ENCODE data around the gene FIBCD1. TPM values are rescaled to one million over a fixed set of nuclear protein-coding genes. Genes with fewer than 3 reads are reported as not detected.

Gene FIBCD1
- total RNA-seq, 2 experiments from 2014 or later = not detected

DNA sequence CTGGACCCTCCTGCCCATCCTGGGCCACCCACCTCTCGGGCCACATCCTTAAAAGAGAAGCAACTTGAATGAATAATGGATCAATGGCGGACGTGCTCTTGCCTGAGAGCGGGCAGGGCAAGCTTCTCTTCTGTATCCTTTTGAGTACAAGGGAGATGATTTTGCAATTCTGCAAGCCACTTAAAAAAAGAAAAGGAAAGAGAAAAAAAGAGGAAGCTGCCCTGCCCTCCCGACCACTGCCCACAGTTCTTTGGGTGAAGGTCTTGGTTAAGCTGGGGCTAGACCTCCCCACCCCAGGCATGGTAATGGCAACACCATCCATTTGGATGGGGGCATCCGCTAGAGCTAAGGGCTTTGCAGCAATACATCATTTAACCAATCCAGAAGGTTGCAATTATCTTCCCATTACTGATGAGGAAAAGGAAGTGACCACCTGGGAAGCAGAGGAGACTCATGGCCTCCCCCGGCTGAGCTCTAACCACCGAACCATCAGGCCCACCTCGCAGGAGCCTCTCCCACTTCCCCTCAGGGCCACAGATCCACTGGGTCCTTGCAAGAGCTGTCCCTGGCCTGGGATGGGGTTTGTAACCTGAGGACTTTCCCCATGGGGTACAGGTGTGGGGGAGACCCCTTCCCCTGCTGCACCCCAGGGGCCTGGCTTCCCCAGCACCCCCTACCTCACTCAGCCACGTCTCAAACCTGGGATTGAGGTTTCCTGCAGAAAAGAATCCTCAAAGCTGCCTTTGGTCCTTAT lies 42.1 kb upstream of the FIBCD1 start:
- no peak for DNase-seq
- ChIA-PET CTCF (no interaction called here), POLR2A (interaction anchor here (0.7 kb wide), 1 partner anchor 60 kb away, joined by 3 read pairs; no protein-coding TSS in a partner anchor)
- Mint-ChIP-seq H3K9me3 (no peaks in the 10 kb centered on the region), H3K4me3 (no peak overlapping the region), H3K36me3 (ENCODE audit: low read depth) (no peaks in the 10 kb centered on the region), H3K27ac (no peak overlapping the region), H3K27me3 (no peaks in the 10 kb centered on the region), H3K4me1 (no peaks in the 10 kb centered on the region)

- no peaks in the 10 kb centered on the region for H3K27me3 Mint-ChIP-seq
- no peaks in the 10 kb centered on the region for H3K4me1 Mint-ChIP-seq
These were observed 41.5 kb upstream of the FIBCD1 start for GRCh38 chr9:130980526-130980925.

DNA sequence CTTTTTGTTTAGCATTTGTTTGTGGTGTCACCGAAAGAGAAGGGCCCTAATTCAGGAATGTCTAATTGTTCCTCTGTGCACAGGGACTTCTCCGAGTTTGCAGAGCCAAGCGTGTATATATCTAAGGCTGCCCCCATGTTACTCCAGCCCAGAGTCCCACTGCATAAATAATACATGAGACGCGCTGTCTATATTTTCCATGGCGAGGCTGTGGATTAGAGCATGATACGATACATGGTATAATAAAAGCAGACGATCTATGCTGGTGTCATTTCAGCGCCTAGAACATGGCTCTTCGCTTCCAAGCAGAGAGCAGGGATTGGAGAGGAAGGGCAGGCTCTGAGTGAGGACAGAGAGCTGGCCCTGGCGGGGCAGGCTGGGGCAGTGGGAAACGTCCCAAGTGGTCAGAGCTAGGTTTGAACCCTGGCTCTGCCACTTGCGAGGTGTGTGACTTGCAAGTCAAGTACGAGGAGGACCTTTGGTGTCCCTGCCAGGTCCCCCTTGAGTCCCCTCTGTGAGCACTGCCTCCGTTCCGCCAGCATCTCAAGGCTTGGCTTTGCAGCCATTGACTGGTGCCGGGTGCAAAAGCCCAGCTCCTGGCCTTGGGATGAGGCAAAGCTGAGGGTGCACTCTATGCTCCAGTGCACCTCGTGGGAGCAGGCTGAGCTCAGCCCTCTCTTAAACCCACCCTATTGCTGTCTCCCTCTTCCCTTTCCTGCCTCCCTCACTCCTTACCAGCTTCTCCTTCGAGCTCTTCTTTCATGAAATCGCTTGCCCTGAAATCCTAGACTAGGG lies 40.7 kb upstream of the FIBCD1 start:
- Mint-ChIP-seq H3K36me3 (ENCODE audit: low read depth) (no peaks in the 10 kb centered on the region), H3K27ac (no peak overlapping the region), H3K4me3 (no peak overlapping the region), H3K27me3 (no peaks in the 10 kb centered on the region), H3K4me1 (no peaks in the 10 kb centered on the region), H3K9me3 (no peaks in the 10 kb centered on the region)
- ChIA-PET POLR2A (no interaction called here), CTCF (no interaction called here)
- no peak for DNase-seq

More at GRCh38 chr9:130980526-130980925, 41.5 kb upstream of the FIBCD1 start:
- H3K4me3 Mint-ChIP-seq = no peak overlapping the region
- no peaks in the 10 kb centered on the region for H3K36me3 Mint-ChIP-seq (ENCODE audit: low read depth)
- ChIA-PET CTCF (no interaction called here), POLR2A (interaction anchor here (0.7 kb wide), 1 partner anchor 60 kb away, joined by 3 read pairs; no protein-coding TSS in a partner anchor)
- H3K9me3 Mint-ChIP-seq = no peaks in the 10 kb centered on the region
- no peak for DNase-seq
- no peak overlapping the region for H3K27ac Mint-ChIP-seq

DNA sequence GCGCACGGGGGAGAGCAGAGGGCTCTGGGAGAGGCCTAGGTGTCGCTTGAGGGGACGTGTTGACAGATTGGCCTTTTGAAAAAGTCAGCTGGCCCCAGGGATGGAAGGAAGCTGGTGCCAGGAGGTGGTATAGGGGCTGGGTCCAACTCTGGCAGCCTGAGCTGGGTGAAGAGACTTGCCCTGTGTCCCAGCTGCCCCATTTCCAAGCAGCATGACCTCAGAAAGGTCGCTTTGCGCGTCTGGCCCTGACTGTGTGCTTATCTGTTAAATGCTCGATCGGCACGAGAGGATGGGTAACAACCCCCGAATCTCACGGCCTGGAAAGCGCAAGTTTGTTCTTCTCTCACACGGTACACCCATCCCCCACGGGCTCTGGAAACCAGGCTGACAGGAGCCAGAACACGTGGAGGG lies 38.8 kb upstream of the FIBCD1 start:
- H3K4me3 Mint-ChIP-seq = no peak overlapping the region
- DNase-seq = no peak
- no peaks in the 10 kb centered on the region for H3K9me3 Mint-ChIP-seq
- ChIA-PET CTCF (no interaction called here), POLR2A (no interaction called here)
- no peaks in the 10 kb centered on the region for H3K36me3 Mint-ChIP-seq (ENCODE audit: low read depth)
- H3K27me3 Mint-ChIP-seq = no peaks in the 10 kb centered on the region
- H3K4me1 Mint-ChIP-seq = no peaks in the 10 kb centered on the region
- H3K27ac Mint-ChIP-seq = no peak overlapping the region

- ChIA-PET POLR2A (no interaction called here), CTCF (interaction anchor here (0.7 to 1.2 kb wide), 2 partner anchors 10 to 87 kb away, joined by 3 read pairs; no protein-coding TSS in a partner anchor)
- no peaks in the 10 kb centered on the region for H3K9me3 Mint-ChIP-seq
- no peak overlapping the region for H3K4me3 Mint-ChIP-seq
- DNase-seq = no peak
- H3K4me1 Mint-ChIP-seq = no peaks in the 10 kb centered on the region
- no peaks in the 10 kb centered on the region for H3K36me3 Mint-ChIP-seq (ENCODE audit: low read depth)
- no peak overlapping the region for H3K27ac Mint-ChIP-seq
- H3K27me3 Mint-ChIP-seq = no peaks in the 10 kb centered on the region
These were observed 37.1 kb upstream of the FIBCD1 start for GRCh38 chr9:130975932-130976841.

- H3K27me3 Mint-ChIP-seq = no peaks in the 10 kb centered on the region
- H3K27ac Mint-ChIP-seq = no peak overlapping the region
- no peak for DNase-seq
- H3K9me3 Mint-ChIP-seq = no peaks in the 10 kb centered on the region
- ChIA-PET POLR2A (no interaction called here), CTCF (interaction anchor here (0.6 to 1.2 kb wide), 2 partner anchors 9 to 11 kb away, joined by 3 read pairs; no protein-coding TSS in a partner anchor)
- no peaks in the 10 kb centered on the region for H3K36me3 Mint-ChIP-seq (ENCODE audit: low read depth)
- H3K4me3 Mint-ChIP-seq = no peak overlapping the region
- H3K4me1 Mint-ChIP-seq = no peaks in the 10 kb centered on the region
These were observed 36.1 kb upstream of the FIBCD1 start for GRCh38 chr9:130975156-130975555.

- Mint-ChIP-seq H3K4me1 (no peaks in the 10 kb centered on the region), H3K27ac (no peak overlapping the region), H3K9me3 (no peaks in the 10 kb centered on the region), H3K36me3 (ENCODE audit: low read depth) (no peaks in the 10 kb centered on the region), H3K4me3 (no peak overlapping the region), H3K27me3 (no peaks in the 10 kb centered on the region)
- DNase-seq = no peak
- CTCF ChIA-PET = interaction anchor here (0.6 kb wide), 1 partner anchor 12 kb away, joined by 3 read pairs; no protein-coding TSS in a partner anchor
- POLR2A ChIA-PET = no interaction called here
These were observed 35.6 kb upstream of the FIBCD1 start for GRCh38 chr9:130974697-130975096.

DNA sequence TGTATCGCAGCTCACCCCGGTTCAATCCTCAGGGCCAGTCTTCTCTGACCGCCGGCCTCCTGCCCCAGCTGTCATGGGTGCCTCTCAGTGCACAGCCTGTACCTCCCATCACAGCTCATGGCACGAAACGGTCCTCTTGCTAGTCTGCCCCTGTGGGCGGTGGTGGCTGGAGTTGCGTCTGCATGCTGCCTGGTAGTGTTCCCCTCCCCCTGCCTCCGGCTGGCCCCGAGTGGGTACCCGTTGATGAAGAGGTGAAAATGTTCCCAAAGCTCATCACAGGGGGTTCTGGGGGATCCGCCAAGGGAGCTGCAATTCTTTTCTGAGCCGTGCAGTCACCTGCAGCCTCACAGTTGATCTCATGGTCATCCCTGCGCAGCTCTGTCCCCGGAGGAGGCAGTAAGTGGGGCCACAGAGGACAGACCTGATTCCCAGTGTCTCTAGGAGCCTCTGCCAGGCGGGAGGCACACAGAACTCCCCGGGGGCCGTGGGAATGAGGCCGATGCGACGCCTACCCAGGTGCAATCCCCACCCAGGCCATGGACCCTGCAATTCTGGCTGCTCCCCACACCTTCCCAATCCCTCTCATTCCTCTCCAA lies 34.7 kb upstream of the FIBCD1 start:
- Mint-ChIP-seq H3K36me3 (ENCODE audit: low read depth) (no peaks in the 10 kb centered on the region), H3K27me3 (no peaks in the 10 kb centered on the region), H3K27ac (no peak overlapping the region), H3K4me3 (no peak overlapping the region), H3K9me3 (no peaks in the 10 kb centered on the region), H3K4me1 (no peaks in the 10 kb centered on the region)
- no peak for DNase-seq
- ChIA-PET POLR2A (no interaction called here), CTCF (no interaction called here)

- Mint-ChIP-seq H3K9me3 (no peaks in the 10 kb centered on the region), H3K27ac (no peak overlapping the region), H3K27me3 (no peaks in the 10 kb centered on the region), H3K4me1 (no peaks in the 10 kb centered on the region), H3K4me3 (no peak overlapping the region), H3K36me3 (ENCODE audit: low read depth) (no peaks in the 10 kb centered on the region)
- no peak for DNase-seq
- ChIA-PET POLR2A (no interaction called here), CTCF (no interaction called here)
These were observed 34.1 kb upstream of the FIBCD1 start for GRCh38 chr9:130972957-130973685.

DNA sequence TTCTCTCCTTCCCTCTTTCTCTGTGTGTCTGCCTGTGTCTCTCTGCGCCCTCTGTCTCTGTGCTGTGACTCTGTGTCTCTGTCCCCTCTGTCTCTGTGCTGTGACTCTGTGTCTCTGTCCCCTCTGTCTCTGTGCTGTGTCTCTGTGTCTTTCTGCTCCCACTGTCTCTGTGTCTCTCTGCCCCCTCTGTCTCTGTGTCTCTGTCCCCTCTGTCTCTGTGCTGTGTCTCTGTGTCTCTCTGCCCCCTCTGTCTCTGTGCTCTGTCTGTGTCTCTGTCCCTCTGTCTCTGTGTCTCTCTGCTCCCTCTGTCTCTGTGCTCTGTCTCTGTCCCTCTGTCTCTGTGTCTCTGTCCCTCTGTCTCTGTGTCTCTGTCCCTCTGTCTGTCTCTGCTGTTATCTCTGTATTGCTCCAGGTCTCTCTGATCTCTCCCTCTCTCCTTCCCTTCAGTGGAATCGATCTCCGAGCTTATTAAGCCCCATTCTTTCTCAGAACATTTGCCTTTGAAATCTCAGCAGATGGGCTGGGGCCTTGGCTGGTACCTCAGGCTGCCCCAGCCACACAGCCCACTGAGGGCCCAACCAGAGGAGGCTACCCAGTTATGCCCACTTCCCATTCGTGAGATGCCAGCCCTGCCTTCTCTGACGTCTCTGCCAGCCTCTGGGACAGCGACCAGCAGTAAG lies 33.4 kb upstream of the FIBCD1 start:
- Mint-ChIP-seq H3K27me3 (no peaks in the 10 kb centered on the region), H3K27ac (no peak overlapping the region), H3K36me3 (ENCODE audit: low read depth) (no peaks in the 10 kb centered on the region), H3K4me3 (no peak overlapping the region), H3K9me3 (no peaks in the 10 kb centered on the region), H3K4me1 (no peaks in the 10 kb centered on the region)
- POLR2A ChIA-PET = no interaction called here
- no peak for DNase-seq
- CTCF ChIA-PET = no interaction called here

DNA sequence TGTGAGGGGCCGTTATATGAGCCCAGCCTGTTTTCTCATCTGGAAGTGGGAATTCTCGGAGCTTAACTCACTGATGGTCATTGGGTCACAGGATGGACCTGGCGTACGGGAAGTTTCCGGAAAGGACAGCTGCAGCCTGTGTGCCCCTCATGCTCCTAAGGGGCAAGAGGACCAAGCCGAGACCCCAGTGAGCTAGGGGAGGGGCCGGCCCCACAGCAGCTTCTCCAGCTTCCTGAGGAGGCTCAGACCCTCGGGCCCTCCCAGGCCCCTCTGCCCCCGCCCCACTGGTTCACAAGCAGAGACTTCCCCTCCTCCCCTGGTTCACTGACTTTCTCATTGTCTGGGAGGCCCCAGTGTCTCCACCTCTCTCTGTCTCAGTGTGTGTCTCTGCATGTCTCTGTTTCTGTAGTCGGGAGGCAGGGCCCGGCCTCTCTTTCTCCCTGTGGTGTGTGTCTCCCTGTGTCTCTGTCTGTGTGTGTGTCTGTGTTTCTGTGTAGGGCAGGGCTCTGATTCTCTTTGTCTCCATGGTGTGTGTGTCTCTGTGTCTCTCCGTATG lies 32.3 kb upstream of the FIBCD1 start:
- H3K27ac Mint-ChIP-seq = no peak overlapping the region
- no peak overlapping the region for H3K4me3 Mint-ChIP-seq
- H3K27me3 Mint-ChIP-seq = no peaks in the 10 kb centered on the region
- no peaks in the 10 kb centered on the region for H3K36me3 Mint-ChIP-seq (ENCODE audit: low read depth)
- H3K9me3 Mint-ChIP-seq = no peaks in the 10 kb centered on the region
- POLR2A ChIA-PET = no interaction called here
- no peaks in the 10 kb centered on the region for H3K4me1 Mint-ChIP-seq
- DNase-seq = no peak
- CTCF ChIA-PET = no interaction called here

Measured in activated CD4-positive, alpha-beta T cell treated with anti-CD3 and anti-CD28 coated beads, Interleukin-2, amount 10 ng/mL, durations not matched to agents 7 days and 5 days (primary cell).